Measurements from ENCODE around the gene LINC00305.

LINC00305 gene

DNA sequence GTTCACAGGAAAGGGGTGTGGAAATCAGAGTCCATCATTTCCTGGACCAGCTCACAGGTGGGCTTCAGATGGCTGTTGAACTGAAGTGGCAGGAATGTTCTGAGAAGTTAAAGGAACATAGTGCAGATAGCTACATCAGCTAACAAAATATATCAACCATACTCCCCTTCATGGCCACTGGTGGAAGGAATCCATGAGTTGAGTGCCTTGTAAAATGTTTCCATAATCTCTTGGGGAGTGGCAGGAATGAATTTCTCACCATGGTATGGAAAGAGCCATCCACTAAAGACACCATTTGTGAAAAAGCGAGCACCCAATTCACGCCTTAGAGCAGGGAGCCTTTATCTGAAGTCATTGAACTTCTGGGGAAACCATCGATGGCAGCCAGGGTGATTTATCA, at the start of gene LINC00305:
Gene LINC00305 (minus strand): TSS at position 101 of the 400 bp plus-strand sequence.
- TF ChIP-seq, protein P1, sequence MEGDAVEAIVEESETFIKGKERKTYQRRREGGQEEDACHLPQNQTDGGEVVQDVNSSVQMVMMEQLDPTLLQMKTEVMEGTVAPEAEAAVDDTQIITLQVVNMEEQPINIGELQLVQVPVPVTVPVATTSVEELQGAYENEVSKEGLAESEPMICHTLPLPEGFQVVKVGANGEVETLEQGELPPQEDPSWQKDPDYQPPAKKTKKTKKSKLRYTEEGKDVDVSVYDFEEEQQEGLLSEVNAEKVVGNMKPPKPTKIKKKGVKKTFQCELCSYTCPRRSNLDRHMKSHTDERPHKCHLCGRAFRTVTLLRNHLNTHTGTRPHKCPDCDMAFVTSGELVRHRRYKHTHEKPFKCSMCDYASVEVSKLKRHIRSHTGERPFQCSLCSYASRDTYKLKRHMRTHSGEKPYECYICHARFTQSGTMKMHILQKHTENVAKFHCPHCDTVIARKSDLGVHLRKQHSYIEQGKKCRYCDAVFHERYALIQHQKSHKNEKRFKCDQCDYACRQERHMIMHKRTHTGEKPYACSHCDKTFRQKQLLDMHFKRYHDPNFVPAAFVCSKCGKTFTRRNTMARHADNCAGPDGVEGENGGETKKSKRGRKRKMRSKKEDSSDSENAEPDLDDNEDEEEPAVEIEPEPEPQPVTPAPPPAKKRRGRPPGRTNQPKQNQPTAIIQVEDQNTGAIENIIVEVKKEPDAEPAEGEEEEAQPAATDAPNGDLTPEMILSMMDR (conservative IDR thresholded peaks at IDR 0.05; ENCODE audit: low read depth, low read length): no peak
- no peak for DNase-seq (ENCODE audit: low read depth)
- no peak within 1 kb of the TSS for H3K4me3 ChIP-seq (ENCODE audit: low read depth, low read length)

DNA sequence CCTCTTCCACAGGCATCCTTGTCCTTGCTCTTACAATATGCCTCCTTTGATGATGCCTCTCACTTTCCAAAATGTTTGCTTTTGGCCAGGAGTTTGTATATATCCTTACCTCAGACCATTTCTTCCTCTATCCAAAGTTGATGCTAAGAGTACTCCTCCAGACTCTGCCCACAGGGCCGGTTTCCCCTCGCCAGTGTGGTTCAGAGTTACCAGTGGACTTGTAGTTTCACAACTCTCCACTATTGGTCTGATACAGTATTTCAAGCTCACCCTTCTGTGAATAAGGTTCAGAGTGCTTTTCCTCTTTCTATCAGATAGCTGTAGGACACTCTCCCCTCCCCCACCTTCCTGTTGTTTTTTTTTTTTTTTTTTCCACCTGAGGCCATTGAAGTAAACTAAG, 42.2 kb upstream of the LINC00305 start:
- DNase-seq (ENCODE audit: low read depth): no peak
- TF ChIP-seq, protein P1 (conservative IDR thresholded peaks at IDR 0.05; ENCODE audit: low read depth, low read length): no peak
- no peak overlapping the region for H3K4me3 ChIP-seq (ENCODE audit: low read depth, low read length)

DNA sequence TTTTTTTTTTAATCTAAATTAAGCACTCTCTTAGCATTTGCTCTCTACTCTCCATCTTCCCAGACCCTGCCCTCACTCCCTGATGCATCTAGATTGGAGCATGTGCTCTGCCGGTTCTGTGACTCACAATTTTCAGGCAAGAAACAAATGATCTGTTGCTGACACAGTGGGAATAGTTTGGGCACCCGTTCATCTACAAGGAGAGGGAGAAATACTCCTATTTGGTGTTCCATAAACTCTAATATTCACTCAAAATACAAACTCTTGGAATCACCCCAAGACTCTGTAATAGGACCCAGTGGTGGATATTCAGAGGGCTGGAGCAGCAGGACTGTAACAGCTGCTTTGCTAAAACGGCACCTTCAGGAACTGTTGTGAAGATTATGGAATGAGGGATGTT, 37.1 kb upstream of the LINC00305 start:
- TF ChIP-seq, protein P1 (conservative IDR thresholded peaks at IDR 0.05; ENCODE audit: low read depth, low read length): no peak
- H3K4me3 ChIP-seq (ENCODE audit: low read depth, low read length): no peak overlapping the region
- peak; percentile 12 for DNase-seq (ENCODE audit: low read depth)

DNA sequence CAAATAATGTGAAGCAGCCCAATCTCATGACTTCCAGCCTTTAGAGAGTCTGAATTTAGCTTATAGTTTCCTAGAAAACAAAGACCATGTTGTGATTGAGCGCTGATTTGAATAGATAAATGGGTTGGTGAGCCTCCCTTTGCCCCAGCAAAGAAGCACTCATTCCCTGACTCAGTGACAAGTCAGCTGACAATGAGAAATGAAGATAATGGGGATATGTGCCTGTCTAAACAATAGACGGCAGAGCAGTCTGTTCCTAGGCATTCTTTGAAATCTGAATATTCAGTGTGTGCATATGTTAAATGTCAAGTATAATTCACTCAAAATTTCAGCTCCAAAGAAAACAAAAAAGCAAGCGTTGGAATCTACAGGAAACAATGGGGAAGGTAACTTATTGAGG, 34.8 kb upstream of the LINC00305 start:
- H3K4me3 ChIP-seq (ENCODE audit: low read depth, low read length): no peak overlapping the region
- DNase-seq (ENCODE audit: low read depth): no peak
- TF ChIP-seq, protein P1 (conservative IDR thresholded peaks at IDR 0.05; ENCODE audit: low read depth, low read length): no peak

DNA sequence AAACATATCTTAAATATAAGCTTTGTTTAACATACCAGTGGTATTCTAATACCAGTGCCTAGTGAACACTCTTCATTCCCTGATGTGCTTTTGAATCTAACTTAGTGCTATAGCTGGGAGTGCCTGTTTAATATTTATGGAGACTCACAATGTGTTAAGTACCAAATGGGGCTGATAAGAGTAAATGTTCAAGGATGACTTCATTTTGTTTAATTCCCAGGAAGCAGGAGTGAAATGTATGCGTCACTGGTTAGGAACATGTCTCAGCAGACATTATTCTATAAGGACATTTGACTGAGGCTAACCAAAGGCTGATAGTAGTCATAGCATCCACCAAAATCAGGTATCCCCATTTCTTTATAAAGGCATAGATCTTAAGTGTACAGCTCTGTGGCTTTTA, 31.7 kb upstream of the LINC00305 start:
- TF ChIP-seq, protein P1 (conservative IDR thresholded peaks at IDR 0.05; ENCODE audit: low read depth, low read length): no peak
- H3K4me3 ChIP-seq (ENCODE audit: low read depth, low read length): no peak overlapping the region
- no peak for DNase-seq (ENCODE audit: low read depth)

DNA sequence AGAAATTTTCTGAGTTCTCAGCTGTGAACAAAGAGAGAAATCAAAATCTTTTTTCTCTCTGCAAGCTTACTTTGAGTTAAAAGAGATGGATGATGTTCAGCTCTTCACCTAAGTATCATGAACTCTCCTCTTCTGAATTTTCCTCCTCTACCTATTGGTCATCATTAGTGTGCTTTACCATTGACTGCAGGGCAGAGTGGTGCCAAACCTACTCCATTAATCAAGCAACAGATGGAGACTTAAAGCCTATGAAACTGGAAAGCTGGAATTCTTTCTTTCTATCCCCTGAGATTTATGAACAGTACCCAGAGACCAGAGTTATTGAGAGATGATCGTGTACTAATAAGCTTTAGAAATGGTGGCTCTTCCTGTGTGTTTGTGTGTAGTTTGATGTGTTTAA, 31.3 kb upstream of the LINC00305 start:
- DNase-seq (ENCODE audit: low read depth): no peak
- TF ChIP-seq, protein P1 (conservative IDR thresholded peaks at IDR 0.05; ENCODE audit: low read depth, low read length): no peak
- no peak overlapping the region for H3K4me3 ChIP-seq (ENCODE audit: low read depth, low read length)

DNA sequence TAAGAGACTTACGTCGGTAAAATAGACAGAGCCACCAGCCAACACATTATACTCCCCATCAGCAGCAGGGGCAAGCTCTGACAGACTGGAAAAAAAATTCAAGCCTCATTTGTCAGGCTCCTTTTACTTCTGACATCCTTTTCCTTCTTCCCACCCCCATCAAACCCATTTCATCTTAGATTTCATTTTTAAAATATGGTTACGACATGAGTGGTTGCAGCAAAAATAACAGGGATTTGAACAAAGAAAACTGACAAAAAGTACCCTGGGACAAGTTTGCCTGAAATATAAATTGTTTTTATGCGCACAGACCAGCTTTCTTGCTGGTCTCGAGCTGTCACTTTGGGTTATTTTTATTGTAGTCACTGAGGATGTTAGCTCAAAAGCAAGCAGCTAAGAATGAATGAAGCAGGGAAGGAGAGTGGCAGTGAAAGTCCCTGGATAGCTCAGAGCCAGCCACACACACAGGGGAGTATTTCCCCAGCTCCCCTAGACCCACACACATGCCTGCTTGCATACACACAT, 30.7 kb upstream of the LINC00305 start:
- no peak overlapping the region for H3K4me3 ChIP-seq (ENCODE audit: low read depth, low read length)
- no peak for DNase-seq (ENCODE audit: low read depth)
- TF ChIP-seq, protein P1 (conservative IDR thresholded peaks at IDR 0.05; ENCODE audit: low read depth, low read length): no peak

All from choroid plexus epithelial cell (primary cell).